ENCODE data around the gene STARD8.

GRCh38 chrX:68682790-68683189 is 35.3 kb downstream of the STARD8 start:
- no peak for TF ChIP-seq GATA2 (IDR thresholded peaks at IDR 0.05; ENCODE audit: low read depth, low read length)
- TF ChIP-seq GATA3 (IDR thresholded peaks at IDR 0.05; ENCODE audit: low read depth, low read length), result no peak
